Activated CD8-positive, alpha-beta T cell treated with anti-CD3 and anti-CD28 coated beads, Interleukin-2, amount 10 ng/mL, durations not matched to agents 7 days and 5 days (primary cell): ENCODE data around the gene AFAP1. TPM values are rescaled to one million over a fixed set of nuclear protein-coding genes. Genes with fewer than 3 reads are reported as not detected.
A peak's percentile ranks its signal among the peaks of the same experiment; 100 is the strongest.

Experiments used
- ATAC-seq: fragments of 150-1000 bp; cut with Tn5 transposase; one replicate; pipeline ENCODE4 v1.10.0; 2021; ENCODE audit warnings: moderate library complexity
- CTCF ChIA-PET: fragments of 350-600 bp; sonication (Branson Sonifier 250); formaldehyde crosslinking; loops from one replicate; lab custom pipeline; 2021; ENCODE audit warnings: antibody characterized with exemption; lab: Charles Lee
- POLR2A ChIA-PET: fragments of 350-600 bp; sonication (Branson Sonifier 250); formaldehyde crosslinking; loops from one replicate; lab custom pipeline; 2021; ENCODE audit warnings: antibody characterized with exemption; lab: Charles Lee
- DNase-seq: peaks from one replicate; pipeline ENCODE4 v3.0.0-alpha.2; 2020
- H3K27ac Mint-ChIP-seq: one replicate; pipeline ENCODE4 v1.8.0; 2021; ENCODE audit warnings: mild to moderate bottlenecking, mixed read lengths
- H3K27me3 Mint-ChIP-seq: one replicate; pipeline ENCODE4 v1.8.0; 2021; ENCODE audit warnings: low read depth, mixed read lengths
- H3K36me3 Mint-ChIP-seq: one replicate; pipeline ENCODE4 v1.8.0; 2021; ENCODE audit warnings: low read depth, mixed read lengths
- H3K4me1 Mint-ChIP-seq: one replicate; pipeline ENCODE4 v1.8.0; 2021; ENCODE audit warnings: low read depth, mixed read lengths
- H3K4me3 Mint-ChIP-seq: one replicate; pipeline ENCODE4 v1.8.0; 2021; ENCODE audit warnings: mild to moderate bottlenecking, mixed read lengths
- H3K9me3 Mint-ChIP-seq: one replicate; pipeline ENCODE4 v1.8.0; 2022; ENCODE audit warnings: mixed read lengths; ENCODE audit not compliant: insufficient read depth
- total RNA-seq, 2 experiments: library from RNA; stranded (reverse); gene quantifications; one replicate each; pipeline ENCODE4 v1.2.3, GENCODE V29; 2021

AFAP1 gene
- total RNA-seq = 1 to 10 TPM; 5.3 to 6.2 TPM

- Mint-ChIP-seq H3K4me3 (peak within 1 kb of the TSS; percentile 63), H3K4me1 (peaks cover 20% of the 10 kb centered on the region)
Measured at GRCh38 chr4:7939377-7940108, at the start of gene AFAP1. TSS of gene AFAP1 (minus strand) at chr4:7939861. CDS start at chr4:7872078, 67,783 bp downstream.

GRCh38 chr4:7988437-7988836 is 48.8 kb upstream of the AFAP1 start:
- DNase-seq = no peak
- Mint-ChIP-seq H3K27ac (no peak overlapping the region), H3K27me3 (no peaks in the 10 kb centered on the region), H3K9me3 (no peaks in the 10 kb centered on the region), H3K4me3 (no peak overlapping the region), H3K36me3 (no peaks in the 10 kb centered on the region), H3K4me1 (peaks cover 10% of the 10 kb centered on the region)
- ChIA-PET POLR2A (interaction anchor here (1.2 kb wide), 1 partner anchor 186 kb away, joined by 3 read pairs; no protein-coding TSS in a partner anchor), CTCF (interaction anchor here (0.9 to 6.4 kb wide), 11 partner anchors 20 to 218 kb away, joined by 3 to 105 read pairs (median 5); no protein-coding TSS in a partner anchor)
- ATAC-seq = no peak

More at GRCh38 chr4:7939377-7940108, at the start of gene AFAP1:
- Mint-ChIP-seq H3K9me3 (no peaks in the 10 kb centered on the region), H3K27me3 (peaks cover 27% of the 10 kb centered on the region), H3K36me3 (peaks cover 4% of the 10 kb centered on the region), H3K27ac (no peak within 1 kb of the TSS)
- ATAC-seq = peak; percentile 97
- DNase-seq = peak; percentile 86
- POLR2A ChIA-PET = no interaction called here
- CTCF ChIA-PET = interaction anchor here (0.7 to 2.1 kb wide), 10 partner anchors 9 to 1941 kb away, joined by 3 to 11 read pairs (median 4); no protein-coding TSS in a partner anchor

- CTCF ChIA-PET = interaction anchor here (0.7 to 6.4 kb wide), 24 partner anchors 8 to 225 kb away, joined by 3 to 105 read pairs (median 4); partner anchors contain the start of gene AFAP1
- POLR2A ChIA-PET = interaction anchor here (1.0 kb wide), 1 partner anchor 16 kb away, joined by 3 read pairs; no protein-coding TSS in a partner anchor
- no peaks in the 10 kb centered on the region for H3K36me3 Mint-ChIP-seq
- no peak overlapping the region for H3K27ac Mint-ChIP-seq
- DNase-seq (peak; percentile 85), ATAC-seq (peak; percentile 90)
- H3K4me1 Mint-ChIP-seq = peaks cover 10% of the 10 kb centered on the region
- H3K9me3 Mint-ChIP-seq = no peaks in the 10 kb centered on the region
- H3K4me3 Mint-ChIP-seq = no peak overlapping the region
- H3K27me3 Mint-ChIP-seq = peaks cover 2% of the 10 kb centered on the region
Measured at GRCh38 chr4:7987148-7987989, 47.7 kb upstream of the AFAP1 start.

- H3K27me3 Mint-ChIP-seq = peaks cover 2% of the 10 kb centered on the region
- no peaks in the 10 kb centered on the region for H3K9me3 Mint-ChIP-seq
- H3K27ac Mint-ChIP-seq = no peak overlapping the region
- DNase-seq (no peak), ATAC-seq (no peak)
- ChIA-PET POLR2A (no interaction called here), CTCF (interaction anchor here (0.8 to 6.4 kb wide), 12 partner anchors 8 to 224 kb away, joined by 3 to 105 read pairs (median 4); no protein-coding TSS in a partner anchor)
- no peaks in the 10 kb centered on the region for H3K36me3 Mint-ChIP-seq
- H3K4me3 Mint-ChIP-seq = no peak overlapping the region
- peaks cover 10% of the 10 kb centered on the region for H3K4me1 Mint-ChIP-seq
Measured at GRCh38 chr4:7985891-7986441, 46.3 kb upstream of the AFAP1 start.

- Mint-ChIP-seq H3K9me3 (no peaks in the 10 kb centered on the region), H3K4me3 (no peak overlapping the region), H3K4me1 (peaks cover 10% of the 10 kb centered on the region), H3K27ac (no peak overlapping the region), H3K36me3 (no peaks in the 10 kb centered on the region), H3K27me3 (peaks cover 2% of the 10 kb centered on the region)
- ATAC-seq = no peak
- no peak for DNase-seq
- CTCF ChIA-PET = interaction anchor here (4.4 to 6.4 kb wide), 2 partner anchors 108 to 181 kb away, joined by 17 to 105 read pairs; no protein-coding TSS in a partner anchor
- POLR2A ChIA-PET = no interaction called here
Measured at GRCh38 chr4:7985072-7985471, 45.4 kb upstream of the AFAP1 start.

GRCh38 chr4:7984286-7984925 is 44.7 kb upstream of the AFAP1 start:
- no peak for DNase-seq
- no peaks in the 10 kb centered on the region for H3K36me3 Mint-ChIP-seq
- ChIA-PET CTCF (interaction anchor here (4.4 to 6.4 kb wide), 2 partner anchors 107 to 180 kb away, joined by 17 to 105 read pairs; no protein-coding TSS in a partner anchor), POLR2A (no interaction called here)
- H3K27me3 Mint-ChIP-seq = peaks cover 2% of the 10 kb centered on the region
- no peak for ATAC-seq
- H3K4me3 Mint-ChIP-seq = no peak overlapping the region
- H3K9me3 Mint-ChIP-seq = no peaks in the 10 kb centered on the region
- peaks cover 10% of the 10 kb centered on the region for H3K4me1 Mint-ChIP-seq
- no peak overlapping the region for H3K27ac Mint-ChIP-seq

- ChIA-PET CTCF (no interaction called here), POLR2A (no interaction called here)
- Mint-ChIP-seq H3K9me3 (no peaks in the 10 kb centered on the region), H3K4me1 (peaks cover 10% of the 10 kb centered on the region), H3K36me3 (no peaks in the 10 kb centered on the region), H3K27ac (no peak overlapping the region), H3K4me3 (no peak overlapping the region), H3K27me3 (peaks cover 2% of the 10 kb centered on the region)
- no peak for DNase-seq
- no peak for ATAC-seq
Measured at GRCh38 chr4:7983296-7983695, 43.6 kb upstream of the AFAP1 start.

- Mint-ChIP-seq H3K4me3 (no peak overlapping the region), H3K36me3 (no peaks in the 10 kb centered on the region), H3K27me3 (peaks cover 2% of the 10 kb centered on the region)
Measured at GRCh38 chr4:7981738-7982394, 42.2 kb upstream of the AFAP1 start.

GRCh38 chr4:7980036-7980435 is 40.4 kb upstream of the AFAP1 start:
- CTCF ChIA-PET = interaction anchor here (0.8 kb wide), 1 partner anchor 178 kb away, joined by 3 read pairs; no protein-coding TSS in a partner anchor

More at GRCh38 chr4:7981738-7982394, 42.2 kb upstream of the AFAP1 start:
- Mint-ChIP-seq H3K9me3 (no peaks in the 10 kb centered on the region), H3K4me1 (peaks cover 10% of the 10 kb centered on the region), H3K27ac (no peak overlapping the region)
- no peak for ATAC-seq
- ChIA-PET POLR2A (no interaction called here), CTCF (interaction anchor here (0.9 to 1.4 kb wide), 4 partner anchors 105 to 180 kb away, joined by 3 to 8 read pairs (median 3); no protein-coding TSS in a partner anchor)
- no peak for DNase-seq

GRCh38 chr4:7979652-7979968 is 39.9 kb upstream of the AFAP1 start:
- POLR2A ChIA-PET = no interaction called here
- H3K36me3 Mint-ChIP-seq = no peaks in the 10 kb centered on the region
- no peak overlapping the region for H3K4me3 Mint-ChIP-seq
- no peak overlapping the region for H3K27ac Mint-ChIP-seq
- DNase-seq (no peak), ATAC-seq (no peak)
- peaks cover 2% of the 10 kb centered on the region for H3K27me3 Mint-ChIP-seq
- CTCF ChIA-PET = interaction anchor here (0.8 kb wide), 1 partner anchor 177 kb away, joined by 3 read pairs; no protein-coding TSS in a partner anchor
- H3K9me3 Mint-ChIP-seq = no peaks in the 10 kb centered on the region
- H3K4me1 Mint-ChIP-seq = no peaks in the 10 kb centered on the region

More at GRCh38 chr4:7980036-7980435, 40.4 kb upstream of the AFAP1 start:
- H3K27ac Mint-ChIP-seq = no peak overlapping the region
- ATAC-seq (no peak), DNase-seq (no peak)
- H3K4me3 Mint-ChIP-seq = no peak overlapping the region
- POLR2A ChIA-PET = no interaction called here
- H3K9me3 Mint-ChIP-seq = no peaks in the 10 kb centered on the region
- no peaks in the 10 kb centered on the region for H3K36me3 Mint-ChIP-seq
- peaks cover 2% of the 10 kb centered on the region for H3K27me3 Mint-ChIP-seq
- H3K4me1 Mint-ChIP-seq = no peaks in the 10 kb centered on the region
